ENCODE data around the gene ADGRA1.

- TF ChIP-seq CTCF (IDR thresholded peaks at IDR 0.05) (no peak), POLR2A (IDR thresholded peaks at IDR 0.05) (no peak)
Observed at GRCh38 chr10:133093291-133093690, 5.6 kb downstream of the ADGRA1 start.
